GM12878 (cell line): ENCODE measurements around the gene SBF1.

Experiments used
- BHLHE40 ChIP-seq, 2 experiments: fragments of 450-650 bp in 1 of 2; IDR thresholded peaks; 2 replicates each; pipeline ENCODE4 v1.6.1; 2011 to 2017; ENCODE audit warnings: low read depth in 2 of 2, borderline replicate concordance in 1 of 2, improper control_type of control experiment in 1 of 2, low read length in 1 of 2, mild to moderate bottlenecking in 1 of 2
- EP300 ChIP-seq, 2 experiments: fragments of 150-350 bp in 1 of 2; IDR thresholded peaks; 2 replicates each; pipeline ENCODE4 v1.6.1; 2011 to 2012; ENCODE audit warnings: low read depth in 2 of 2, low read length in 2 of 2, borderline replicate concordance in 1 of 2, improper control_type of control experiment in 1 of 2, inconsistent platforms in 1 of 2; ENCODE audit not compliant: control insufficient read depth in 1 of 2
- FOXK2 ChIP-seq: fragments of 450-650 bp; IDR thresholded peaks from 2 replicates; pipeline ENCODE4 v1.6.1; 2017; ENCODE audit warnings: mild to moderate bottlenecking, moderate library complexity
- GABPA ChIP-seq: IDR thresholded peaks from 2 replicates; pipeline ENCODE4 v1.6.1; 2014; ENCODE audit warnings: antibody characterized with exemption, low read depth, mild to moderate bottlenecking, inconsistent platforms
- IKZF1 ChIP-seq: fragments of 450-650 bp; conservative IDR thresholded peaks from 2 replicates; pipeline ENCODE4 v1.6.1; 2017; ENCODE audit warnings: antibody characterized with exemption, mild to moderate bottlenecking
- POLR2A ChIP-seq: IDR thresholded peaks from 2 replicates; pipeline ENCODE4 v1.6.1; 2011; ENCODE audit warnings: low read depth, mild to moderate bottlenecking, low read length
- POU2F2 ChIP-seq: IDR thresholded peaks from 3 replicates; pipeline ENCODE4 v1.6.1; 2011; ENCODE audit warnings: low read depth, mild to moderate bottlenecking, low read length, borderline replicate concordance
- RCOR1 ChIP-seq: conservative IDR thresholded peaks from 2 replicates; pipeline ENCODE4 v1.6.1; 2012; ENCODE audit warnings: low read depth, low read length, improper control_type of control experiment
- SIN3A ChIP-seq: IDR thresholded peaks from 2 replicates; pipeline ENCODE4 v1.6.1; 2012; ENCODE audit warnings: low read depth, low read length, improper control_type of control experiment
- ZNF274 ChIP-seq: IDR thresholded peaks from one replicate; pipeline ENCODE4 v1.8.0; 2011; ENCODE audit not compliant: insufficient read length, insufficient read depth
- TF ChIP-seq, protein P1 (sequence below), 3 experiments: IDR thresholded peaks in 2 of 3; conservative IDR thresholded peaks in 1 of 3; 2 replicates each; pipeline ENCODE4 v1.5.1; 2011; ENCODE audit warnings: low read depth in 3 of 3, low read length in 3 of 3, mild to moderate bottlenecking in 3 of 3, control low read depth in 2 of 3, moderate library complexity in 2 of 3, inconsistent platforms in 1 of 3, mixed read lengths in 1 of 3; ENCODE audit not compliant: control insufficient read depth in 2 of 3, insufficient read depth in 1 of 3; ENCODE audit errors: extremely low read depth in 1 of 3
- TF ChIP-seq, protein P2 (sequence below): IDR thresholded peaks from 2 replicates; pipeline ENCODE4 v1.6.1; 2012; ENCODE audit warnings: low read depth, low read length, improper control_type of control experiment

- no peak for TF ChIP-seq EP300 (IDR thresholded peaks at IDR 0.05; ENCODE audit: borderline replicate concordance in 1 of 2, control insufficient read depth in 1 of 2, low read depth in 2 of 2, low read length in 2 of 2)
- TF ChIP-seq POLR2A: no peak
- TF ChIP-seq POU2F2: no peak
- TF ChIP-seq RCOR1: no peak
- TF ChIP-seq GABPA: no peak
- TF ChIP-seq BHLHE40 (IDR thresholded peaks at IDR 0.05; ENCODE audit: borderline replicate concordance in 1 of 2, low read depth in 2 of 2, low read length in 1 of 2): no peak
- no peak for TF ChIP-seq SIN3A
- TF ChIP-seq ZNF274: no peak
- TF ChIP-seq, protein P1, sequence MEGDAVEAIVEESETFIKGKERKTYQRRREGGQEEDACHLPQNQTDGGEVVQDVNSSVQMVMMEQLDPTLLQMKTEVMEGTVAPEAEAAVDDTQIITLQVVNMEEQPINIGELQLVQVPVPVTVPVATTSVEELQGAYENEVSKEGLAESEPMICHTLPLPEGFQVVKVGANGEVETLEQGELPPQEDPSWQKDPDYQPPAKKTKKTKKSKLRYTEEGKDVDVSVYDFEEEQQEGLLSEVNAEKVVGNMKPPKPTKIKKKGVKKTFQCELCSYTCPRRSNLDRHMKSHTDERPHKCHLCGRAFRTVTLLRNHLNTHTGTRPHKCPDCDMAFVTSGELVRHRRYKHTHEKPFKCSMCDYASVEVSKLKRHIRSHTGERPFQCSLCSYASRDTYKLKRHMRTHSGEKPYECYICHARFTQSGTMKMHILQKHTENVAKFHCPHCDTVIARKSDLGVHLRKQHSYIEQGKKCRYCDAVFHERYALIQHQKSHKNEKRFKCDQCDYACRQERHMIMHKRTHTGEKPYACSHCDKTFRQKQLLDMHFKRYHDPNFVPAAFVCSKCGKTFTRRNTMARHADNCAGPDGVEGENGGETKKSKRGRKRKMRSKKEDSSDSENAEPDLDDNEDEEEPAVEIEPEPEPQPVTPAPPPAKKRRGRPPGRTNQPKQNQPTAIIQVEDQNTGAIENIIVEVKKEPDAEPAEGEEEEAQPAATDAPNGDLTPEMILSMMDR (IDR thresholded peaks at IDR 0.05 in 2 of 3, conservative IDR thresholded peaks at IDR 0.05 in 1 of 3; ENCODE audit: control insufficient read depth in 2 of 3, extremely low read depth in 1 of 3, insufficient read depth in 1 of 3, low read depth in 3 of 3, low read length in 3 of 3): no peak
- TF ChIP-seq FOXK2: no peak
- no peak for TF ChIP-seq IKZF1
- TF ChIP-seq, protein P2, sequence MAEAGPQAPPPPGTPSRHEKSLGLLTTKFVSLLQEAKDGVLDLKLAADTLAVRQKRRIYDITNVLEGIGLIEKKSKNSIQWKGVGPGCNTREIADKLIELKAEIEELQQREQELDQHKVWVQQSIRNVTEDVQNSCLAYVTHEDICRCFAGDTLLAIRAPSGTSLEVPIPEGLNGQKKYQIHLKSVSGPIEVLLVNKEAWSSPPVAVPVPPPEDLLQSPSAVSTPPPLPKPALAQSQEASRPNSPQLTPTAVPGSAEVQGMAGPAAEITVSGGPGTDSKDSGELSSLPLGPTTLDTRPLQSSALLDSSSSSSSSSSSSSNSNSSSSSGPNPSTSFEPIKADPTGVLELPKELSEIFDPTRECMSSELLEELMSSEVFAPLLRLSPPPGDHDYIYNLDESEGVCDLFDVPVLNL: no peak
Observed at GRCh38 chr22:50418624-50419023, 56.2 kb downstream of the SBF1 start.
